ENCODE data around the gene BCAR1.

BCAR1 gene

GRCh38 chr16:75197522-75198134 is 53.8 kb downstream of the BCAR1 start:
- no peak for DNase-seq

DNA sequence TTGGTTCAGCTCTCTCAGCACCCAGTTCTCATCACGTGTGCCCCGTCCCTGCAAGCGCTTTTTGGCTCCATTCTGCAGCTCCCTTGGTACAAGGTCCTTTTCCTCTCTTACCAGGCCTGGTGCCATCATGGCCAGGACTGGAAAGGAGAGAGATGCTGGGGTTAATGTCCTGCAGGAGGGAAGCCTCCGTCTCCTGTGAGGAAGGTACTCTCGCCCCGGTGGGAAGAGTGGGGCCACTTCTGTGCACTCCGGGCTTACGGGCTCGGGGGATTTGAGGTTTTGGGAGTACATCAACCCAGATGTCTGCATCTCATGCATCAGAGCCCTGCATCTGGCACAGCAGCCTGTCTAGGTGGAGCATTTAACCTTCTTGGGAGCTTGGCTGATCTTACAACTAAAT is 54.6 kb downstream of the BCAR1 start:
- DNase-seq = no peak

DNA sequence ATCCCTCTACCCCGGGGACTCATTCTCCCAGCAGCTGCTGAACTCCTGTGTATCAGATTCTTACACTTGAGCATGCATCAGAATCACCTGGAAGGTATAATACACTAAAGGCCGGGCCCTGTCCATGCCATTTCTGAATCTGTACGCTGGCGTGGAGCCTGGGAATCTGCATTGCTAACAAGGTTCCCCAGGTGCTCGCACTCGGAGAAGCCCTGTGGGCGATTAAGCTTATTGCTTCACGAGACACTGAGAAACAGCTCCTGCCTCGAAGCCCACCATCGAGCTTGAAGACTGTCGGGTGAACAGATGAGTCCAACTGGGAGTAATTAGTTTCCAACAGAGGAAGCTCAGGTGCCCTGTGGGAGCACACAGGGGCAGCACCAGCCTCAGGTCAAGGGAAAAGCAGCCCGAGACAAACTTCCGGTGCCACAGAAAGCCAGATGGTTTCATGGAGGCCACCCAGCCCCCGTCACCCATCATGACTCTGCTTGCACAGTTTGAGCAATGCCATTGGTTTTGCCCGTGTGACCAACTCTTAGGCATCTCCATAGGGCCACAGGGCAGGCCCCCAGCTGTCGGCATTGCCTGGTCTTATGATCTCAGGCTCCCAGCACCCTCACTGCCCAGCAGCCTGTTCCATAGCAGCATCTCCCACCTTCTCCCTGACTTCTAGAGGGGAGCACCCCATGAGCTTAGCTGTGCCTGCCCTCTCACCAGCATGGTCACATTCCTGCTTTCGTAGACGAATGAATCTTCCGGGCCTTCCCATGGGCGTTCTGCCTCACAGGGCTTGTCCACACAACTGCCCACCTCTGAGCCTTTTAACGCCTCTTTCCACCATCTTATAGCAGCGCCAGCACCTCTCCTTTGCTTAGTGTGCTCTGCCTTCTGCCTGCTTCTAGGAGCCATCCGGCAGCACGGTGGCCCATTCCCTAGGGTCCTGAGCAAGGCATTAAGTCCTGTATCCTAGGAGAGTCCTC is 55.3 kb downstream of the BCAR1 start:
- DNase-seq = peak; percentile 23

DNA sequence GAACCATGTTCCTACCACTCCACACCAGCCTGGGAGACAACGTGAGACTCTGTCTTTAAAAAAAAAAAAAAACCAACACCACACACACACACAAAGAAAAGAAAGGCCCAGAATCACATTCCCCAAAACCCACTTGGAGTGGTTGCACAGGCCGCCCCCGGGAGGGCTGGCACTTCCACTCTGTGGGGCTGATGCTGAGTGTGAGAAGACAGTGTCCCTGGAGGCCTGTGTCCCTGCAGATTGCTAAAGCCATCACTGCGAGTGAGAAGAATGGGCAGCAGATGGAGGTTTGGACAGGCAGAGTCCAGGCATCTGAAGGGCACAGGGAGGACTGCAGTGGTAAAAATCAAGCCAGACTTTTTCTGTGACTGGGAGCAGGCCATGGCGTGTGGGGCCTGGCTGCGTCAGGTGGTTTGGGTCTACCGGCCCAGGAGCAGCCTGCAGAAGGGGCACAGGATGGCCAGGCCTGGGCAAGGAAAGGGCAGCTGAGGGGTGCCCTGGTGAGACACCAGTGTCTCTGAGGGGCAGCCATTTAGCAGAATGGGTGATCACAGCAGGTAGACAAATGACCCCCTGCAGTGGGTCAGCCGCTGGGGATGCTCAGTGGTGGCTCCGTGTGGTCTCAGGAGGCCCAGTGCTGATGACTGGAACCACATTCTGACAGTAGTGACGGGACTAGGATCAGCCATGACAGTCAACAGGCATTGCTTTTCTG is 57.5 kb downstream of the BCAR1 start:
- no peak for DNase-seq

DNA sequence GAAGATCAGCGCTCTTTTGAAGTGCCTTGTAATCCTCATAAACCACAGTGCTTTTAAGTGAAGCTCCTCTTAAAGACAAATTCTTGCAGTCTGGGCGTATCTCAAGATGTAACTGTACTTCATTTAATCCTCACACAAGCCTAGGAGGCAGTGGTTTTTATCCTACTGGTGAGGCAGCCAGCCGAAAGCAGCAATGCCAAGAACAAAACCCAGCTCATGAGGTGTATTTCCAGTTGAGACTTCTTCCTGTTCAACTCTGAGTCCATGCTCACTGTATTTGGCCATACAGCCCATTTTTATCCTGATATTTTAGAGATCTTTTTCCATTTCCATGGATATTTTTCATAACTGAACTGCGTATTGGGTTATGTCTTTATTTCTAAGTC is 58.2 kb downstream of the BCAR1 start:
- no peak for DNase-seq

- DNase-seq = no peak
Observed at GRCh38 chr16:75192606-75193264, 58.7 kb downstream of the BCAR1 start.

DNA sequence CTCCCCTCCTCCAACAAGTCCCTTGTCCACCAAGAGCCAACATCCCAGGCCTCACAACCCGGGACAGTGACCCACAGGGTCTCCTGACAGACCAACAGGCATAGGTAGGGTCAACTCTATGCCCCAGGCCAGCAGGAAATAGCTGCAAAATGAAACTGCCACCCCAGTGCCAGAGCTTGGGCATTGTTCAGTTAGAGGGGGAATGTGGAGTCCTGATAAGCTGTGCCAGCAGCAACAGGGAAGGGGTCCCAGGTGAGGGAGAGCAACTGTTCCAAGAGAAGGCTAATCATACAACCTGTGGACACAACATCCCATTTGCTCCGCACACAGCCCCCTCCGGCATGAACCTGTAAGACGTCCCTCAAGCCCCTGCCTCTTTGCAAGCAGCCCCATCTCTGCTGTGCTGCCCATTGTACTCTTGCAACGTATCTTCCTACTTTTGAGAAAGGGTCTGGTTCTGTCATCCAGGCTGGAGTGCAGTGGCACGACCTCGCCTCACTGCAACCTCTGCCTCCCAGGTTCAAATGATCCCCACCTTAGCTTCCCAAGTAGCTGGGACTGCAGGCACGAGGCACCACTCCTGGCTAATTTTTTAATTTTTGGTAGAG is 61.7 kb downstream of the BCAR1 start:
- DNase-seq = no peak

DNA sequence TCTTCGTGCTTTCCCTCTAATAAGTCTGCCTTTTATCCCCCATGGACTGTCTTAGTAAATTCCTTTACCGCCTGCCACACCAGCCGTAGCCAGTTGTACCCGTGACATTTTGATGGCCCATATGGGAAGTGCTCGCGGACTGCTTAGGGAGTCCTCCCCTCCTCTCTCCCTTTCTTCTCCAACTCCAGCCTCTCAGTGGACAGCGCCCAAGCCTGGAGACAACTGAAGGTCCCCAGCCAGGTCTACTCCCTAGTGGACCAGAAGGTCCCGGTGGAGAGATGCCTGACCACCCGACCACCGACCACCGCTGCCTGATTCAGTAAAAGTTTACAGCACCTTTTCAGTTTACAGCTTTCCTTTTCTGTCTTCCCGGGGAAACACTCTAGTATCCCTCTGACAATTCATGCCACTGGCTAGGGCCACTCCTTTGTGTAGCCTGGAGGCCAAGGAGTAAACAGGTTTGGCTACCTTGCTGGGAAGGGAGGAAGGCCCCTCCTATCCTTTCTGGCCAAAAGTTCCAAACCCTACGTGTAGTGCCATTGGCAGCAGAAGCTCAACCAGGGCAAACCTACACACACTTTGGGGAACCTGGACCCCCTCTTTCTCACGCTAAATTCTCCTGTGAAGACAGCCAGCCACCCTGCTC is 62.5 kb downstream of the BCAR1 start:
- no peak for DNase-seq

- no peak for DNase-seq
Observed at GRCh38 chr16:75181630-75182029, 69.8 kb downstream of the BCAR1 start.

DNA sequence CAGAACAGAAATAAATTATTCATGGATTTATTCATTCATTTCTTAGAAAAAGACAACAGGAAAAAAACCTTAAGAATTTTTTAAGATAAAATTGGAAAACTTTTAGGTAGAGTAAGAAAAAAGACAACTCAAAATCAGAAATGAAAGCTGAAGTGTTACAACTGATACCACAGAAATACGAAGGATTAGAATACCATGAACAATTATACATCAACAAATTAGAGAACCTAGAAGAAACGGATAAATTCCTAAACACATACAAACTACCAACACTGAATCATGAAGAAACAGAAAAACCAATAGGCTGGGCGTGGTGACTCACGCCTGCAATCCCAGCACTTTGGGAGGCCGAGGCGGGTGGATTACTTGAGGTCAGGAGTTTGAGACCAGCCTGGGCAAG is 72.2 kb downstream of the BCAR1 start:
- no peak for DNase-seq

All from RPMI8226 (cell line).